Upper lobe of right lung (tissue), 1 donor: Measurements from ENCODE around the gene SLC22A14. TPM values are rescaled to one million over a fixed set of nuclear protein-coding genes. Genes with fewer than 3 reads are reported as not detected.
A peak's percentile ranks its signal among the peaks of the same experiment; 100 is the strongest.

ENCODE experiments used
- ATAC-seq: fragments of 200-7000 bp; cut with Tn5 transposase; one replicate; pipeline ENCODE4 v1.9.1; 2020; ENCODE audit warnings: mild to moderate bottlenecking, moderate library complexity
- DNase-seq: peaks from one replicate; pipeline ENCODE4 v3.0.0-alpha.2; 2020
- H3K27ac ChIP-seq: fragments of 200-600 bp; one replicate; pipeline ENCODE4 v1.8.0; 2022
- H3K27me3 ChIP-seq: fragments of 200-600 bp; one replicate; pipeline ENCODE4 v1.8.0; 2022; ENCODE audit warnings: mild to moderate bottlenecking
- H3K36me3 ChIP-seq: fragments of 200-600 bp; one replicate; pipeline ENCODE4 v1.8.0; 2022
- H3K4me1 ChIP-seq: fragments of 200-600 bp; one replicate; pipeline ENCODE4 v1.8.0; 2022
- H3K4me3 ChIP-seq: fragments of 200-600 bp; one replicate; pipeline ENCODE4 v1.8.0; 2022; ENCODE audit warnings: mild to moderate bottlenecking
- H3K9me3 ChIP-seq: fragments of 200-600 bp; one replicate; pipeline ENCODE4 v1.8.0; 2022
- intact Hi-C: fragments of 100-400 bp; cut with DNase I; formaldehyde crosslinking; loops from one replicate; pipeline ENCODE4 v1.11.0; 2022
- total RNA-seq: library from RNA; stranded (reverse); fragmentation: NEBNext Ultra II Directional; extraction: Animal tissue kit (Norgen Biotek cat#: 25700); gene quantifications from one replicate; pipeline ENCODE4 v1.2.1, GENCODE V29; 2021
- TF ChIP-seq, protein P1 (sequence below): fragments of 200-600 bp; IDR thresholded peaks from one replicate; pipeline ENCODE4 v1.8.0; 2022; ENCODE audit warnings: antibody characterized with exemption
- donor health status: DM: no; HTN: yes; CAD: no; lungs with severe emphysema.

SLC22A14 gene
- total RNA-seq, 1 donor from 2014 or later = 0.20 TPM

GRCh38 chr3:38337703-38338102, 55.6 kb downstream of the SLC22A14 start:
- Histone ChIP-seq H3K9me3 (no peaks in the 10 kb centered on the region), H3K27me3 (no peaks in the 10 kb centered on the region), H3K27ac (no peak overlapping the region), H3K4me1 (no peaks in the 10 kb centered on the region), H3K4me3 (no peak overlapping the region), H3K36me3 (no peaks in the 10 kb centered on the region)
- DNase-seq (no peak), ATAC-seq (no peak)
- intact Hi-C loops = no loop called here
- TF ChIP-seq, protein P1, sequence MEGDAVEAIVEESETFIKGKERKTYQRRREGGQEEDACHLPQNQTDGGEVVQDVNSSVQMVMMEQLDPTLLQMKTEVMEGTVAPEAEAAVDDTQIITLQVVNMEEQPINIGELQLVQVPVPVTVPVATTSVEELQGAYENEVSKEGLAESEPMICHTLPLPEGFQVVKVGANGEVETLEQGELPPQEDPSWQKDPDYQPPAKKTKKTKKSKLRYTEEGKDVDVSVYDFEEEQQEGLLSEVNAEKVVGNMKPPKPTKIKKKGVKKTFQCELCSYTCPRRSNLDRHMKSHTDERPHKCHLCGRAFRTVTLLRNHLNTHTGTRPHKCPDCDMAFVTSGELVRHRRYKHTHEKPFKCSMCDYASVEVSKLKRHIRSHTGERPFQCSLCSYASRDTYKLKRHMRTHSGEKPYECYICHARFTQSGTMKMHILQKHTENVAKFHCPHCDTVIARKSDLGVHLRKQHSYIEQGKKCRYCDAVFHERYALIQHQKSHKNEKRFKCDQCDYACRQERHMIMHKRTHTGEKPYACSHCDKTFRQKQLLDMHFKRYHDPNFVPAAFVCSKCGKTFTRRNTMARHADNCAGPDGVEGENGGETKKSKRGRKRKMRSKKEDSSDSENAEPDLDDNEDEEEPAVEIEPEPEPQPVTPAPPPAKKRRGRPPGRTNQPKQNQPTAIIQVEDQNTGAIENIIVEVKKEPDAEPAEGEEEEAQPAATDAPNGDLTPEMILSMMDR = no peak

- no peak overlapping the region for H3K27ac ChIP-seq
- no peaks in the 10 kb centered on the region for H3K27me3 ChIP-seq
- peaks cover 7% of the 10 kb centered on the region for H3K4me1 ChIP-seq
- no peaks in the 10 kb centered on the region for H3K36me3 ChIP-seq
- ATAC-seq (no peak), DNase-seq (no peak)
- TF ChIP-seq, protein P1 = no peak
- H3K4me3 ChIP-seq = no peak overlapping the region
- H3K9me3 ChIP-seq = no peaks in the 10 kb centered on the region
- intact Hi-C loops = no loop called here
Measured at GRCh38 chr3:38343797-38344594, 61.9 kb downstream of the SLC22A14 start.

DNA sequence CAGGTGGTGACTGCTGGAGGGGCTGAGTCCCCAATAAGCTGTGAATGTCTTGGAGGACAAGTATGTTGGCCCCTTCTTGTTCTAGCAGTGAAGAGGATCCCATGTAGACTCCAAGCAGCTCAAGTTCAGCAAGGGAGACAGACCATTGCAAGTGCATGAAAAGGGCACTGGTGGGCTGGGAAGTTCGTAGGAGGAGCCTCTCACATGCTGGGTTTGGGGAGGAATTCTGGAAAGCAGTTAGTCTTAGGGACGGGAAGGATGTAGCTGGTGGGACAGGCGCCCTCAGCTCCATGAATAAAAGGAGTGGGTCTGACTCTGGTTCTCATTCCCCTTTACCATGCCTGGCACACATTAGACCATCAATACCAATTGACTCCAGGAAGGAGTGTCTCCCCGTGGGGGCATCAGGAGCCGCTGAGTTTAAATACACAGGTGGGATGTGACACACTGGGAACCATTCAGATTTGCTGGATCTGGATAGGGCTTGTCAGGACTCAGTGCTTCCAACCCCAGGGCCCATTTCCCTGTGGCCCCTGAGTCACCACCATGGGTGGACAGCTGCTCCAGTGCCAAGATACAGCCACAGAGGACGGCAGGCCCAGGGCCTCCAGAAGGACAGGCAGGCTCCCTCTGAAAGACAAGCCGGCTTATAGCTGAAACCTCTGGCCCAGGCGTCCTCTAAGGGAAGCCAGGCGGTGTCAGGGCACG, 63.9 kb downstream of the SLC22A14 start:
- intact Hi-C loops = loop anchor here (5.0 kb wide), 1 partner anchor 131 kb away; no protein-coding TSS in a partner anchor
- H3K36me3 ChIP-seq = no peaks in the 10 kb centered on the region
- H3K9me3 ChIP-seq = no peaks in the 10 kb centered on the region
- peaks cover 7% of the 10 kb centered on the region for H3K4me1 ChIP-seq
- TF ChIP-seq, protein P1 = no peak
- no peaks in the 10 kb centered on the region for H3K27me3 ChIP-seq
- no peak for DNase-seq
- ATAC-seq = peak; percentile 46
- H3K27ac ChIP-seq = peak overlapping the region; percentile 6
- peak overlapping the region; percentile 76 for H3K4me3 ChIP-seq

- TF ChIP-seq, protein P1 = peak; percentile 86
- intact Hi-C loops = loop anchor here (5.0 kb wide), 1 partner anchor 131 kb away; no protein-coding TSS in a partner anchor
Measured at GRCh38 chr3:38346587-38347410, 64.7 kb downstream of the SLC22A14 start, which contains the start of gene XYLB. TSS of gene XYLB (plus strand) at chr3:38346785. CDS start at chr3:38346869, 84 bp downstream.

More at GRCh38 chr3:38346587-38347410, 64.7 kb downstream of the SLC22A14 start, which contains the start of gene XYLB:
- ATAC-seq (peak; percentile 99), DNase-seq (peak; percentile 95)
- Histone ChIP-seq H3K4me1 (peaks cover 7% of the 10 kb centered on the region), H3K9me3 (no peaks in the 10 kb centered on the region), H3K27ac (peak within 1 kb of the TSS; percentile 6), H3K36me3 (no peaks in the 10 kb centered on the region), H3K4me3 (peak within 1 kb of the TSS; percentile 76), H3K27me3 (no peaks in the 10 kb centered on the region)
